Motor neuron (in vitro differentiated cells): Measurements from ENCODE around the gene SYK. TPM values are rescaled to one million over a fixed set of nuclear protein-coding genes. Genes with fewer than 3 reads are reported as not detected.

Experiments used
- ATAC-seq, 8 experiments: fragments of 200-7000 bp; cut with Tn5 transposase; replicated peaks in 6 of 8; 2 replicates each; pipeline ENCODE4 v1.8.0; 2021; ENCODE audit warnings: mild to moderate bottlenecking in 8 of 8, moderate library complexity in 8 of 8
- H3K27ac ChIP-seq, 2 donors: fragments of 250-450 bp; sonication (Bioruptor Pico); 2 replicates each; pipeline ENCODE4 v1.9.0; 2021; ENCODE audit warnings: antibody characterized with exemption in 2 of 2, mild to moderate bottlenecking in 2 of 2, moderate library complexity in 1 of 2
- H3K4me1 ChIP-seq, 2 donors: fragments of 250-450 bp; sonication (Bioruptor Pico); replicated peaks in 1 of 2; 2 replicates each; pipeline ENCODE4 v1.6.1; 2021; ENCODE audit warnings: antibody characterized with exemption in 2 of 2, mild to moderate bottlenecking in 2 of 2, moderate library complexity in 1 of 2
- H3K4me3 ChIP-seq, 5 donors: fragments of 250-450 bp; sonication (Bioruptor Pico); 2 replicates each; pipeline ENCODE4 v1.9.0; 2021; ENCODE audit warnings: antibody characterized with exemption in 5 of 5, mild to moderate bottlenecking in 5 of 5, moderate library complexity in 4 of 5
- WGBS, 10 experiments: fragments of 450-650 bp; shearing (Covaris generic); methylation state at CpG; one replicate each; pipeline ENCODE4 v1.0.0; 2022; 5-methylcytosine and 5-hydroxymethylcytosine counted together
- in situ Hi-C, 9 experiments: fragments of 400-800 bp; cut with MboI; loops; one replicate each; pipeline ENCODE4 v1.15.0; 2021; ENCODE audit warnings: low sequenced_read_pairs in 9 of 9, low pct_unique_long_range_greater_than_20kb in 2 of 9; ENCODE audit not compliant: unreplicated experiment in 9 of 9
- total RNA-seq, 8 experiments: library from RNA; unstranded; fragments of 300-600 nt; gene quantifications; 2 replicates each; pipeline versions ENCODE4 v1.2.3 to v1.2.4, GENCODE V29; 2022

The SYK gene
- total RNA-seq, 8 experiments from 2014 or later = 0.05 to 0.43 (median 0.16) TPM; not detected in 2

DNA sequence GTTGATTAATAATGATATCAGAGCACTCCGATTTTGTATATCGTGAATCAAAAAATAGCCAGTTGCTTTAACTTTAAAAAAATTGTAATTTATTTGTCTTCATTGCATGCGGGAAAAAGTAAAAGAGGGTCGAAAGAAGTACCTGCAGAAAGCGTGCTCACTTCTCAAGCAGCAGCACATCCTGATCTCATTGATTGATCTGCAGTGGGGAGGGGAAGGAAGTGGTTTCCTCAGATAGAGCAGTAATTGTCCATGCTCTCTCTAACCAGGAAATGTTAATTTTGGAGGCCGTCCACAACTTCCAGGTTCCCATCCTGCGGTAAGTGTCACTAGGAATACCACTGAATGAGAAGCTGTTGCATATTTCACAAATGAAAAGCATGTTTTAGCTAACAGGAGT, 63.2 kb downstream of the SYK start:
- WGBS, 10 experiments = 70 to 94% (median 87%) methylated on average over 2 to 7 of the region's 7 CpGs; no CpG with 5 or more reads in 2 of the 10 experiments
- no peak overlapping the region for H3K4me3 ChIP-seq
- no peak overlapping the region for H3K27ac ChIP-seq
- no peak for ATAC-seq
- H3K4me1 ChIP-seq = no peaks in the 10 kb centered on the region
- in situ Hi-C loops = loop anchor here in 4 of 9 experiments (25.0 kb wide), 4 partner anchors 102 to 1277 kb away; no protein-coding TSS in a partner anchor

DNA sequence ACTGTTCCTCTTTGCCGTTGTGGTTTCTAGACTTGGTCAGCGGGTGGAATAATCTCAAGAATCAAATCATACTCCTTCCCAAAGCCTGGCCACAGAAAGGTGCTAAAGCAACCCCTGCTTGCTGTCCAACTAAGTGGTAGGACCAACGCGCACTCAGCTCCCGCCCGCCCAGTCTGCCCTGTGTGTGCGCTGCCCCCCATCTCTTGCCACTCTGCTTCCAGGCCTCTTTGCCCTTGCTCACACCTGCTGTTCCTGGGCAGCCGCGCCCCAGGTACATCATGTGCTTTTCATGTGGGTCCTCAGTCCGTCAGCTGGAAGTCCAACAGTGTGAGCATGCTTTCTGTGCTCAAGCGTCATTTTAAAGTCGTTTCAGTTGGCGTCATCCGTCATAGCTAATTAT, 65.5 kb downstream of the SYK start:
- WGBS, 10 experiments = 55 to 97% (median 89%) methylated on average over 1 to 9 of the region's 14 CpGs; no CpG with 5 or more reads in 2 of the 10 experiments
- H3K27ac ChIP-seq = no peak overlapping the region
- H3K4me1 ChIP-seq = peaks cover under 1 to 5% of the 10 kb centered on the region in 2 donors
- in situ Hi-C loops = loop anchor here in 4 of 9 experiments (25.0 kb wide), 4 partner anchors 105 to 1280 kb away; no protein-coding TSS in a partner anchor
- H3K4me3 ChIP-seq = no peak overlapping the region
- no peak for ATAC-seq

GRCh38 chr9:90868555-90868954, 66.9 kb downstream of the SYK start:
- Histone ChIP-seq H3K27ac (no peak overlapping the region), H3K4me3 (no peak overlapping the region), H3K4me1 (peaks cover 11 to 13% of the 10 kb centered on the region in 2 donors)
- ATAC-seq = no peak
- in situ Hi-C loops = loop anchor here in 4 of 9 experiments (25.0 kb wide), 4 partner anchors 106 to 1281 kb away; no protein-coding TSS in a partner anchor

DNA sequence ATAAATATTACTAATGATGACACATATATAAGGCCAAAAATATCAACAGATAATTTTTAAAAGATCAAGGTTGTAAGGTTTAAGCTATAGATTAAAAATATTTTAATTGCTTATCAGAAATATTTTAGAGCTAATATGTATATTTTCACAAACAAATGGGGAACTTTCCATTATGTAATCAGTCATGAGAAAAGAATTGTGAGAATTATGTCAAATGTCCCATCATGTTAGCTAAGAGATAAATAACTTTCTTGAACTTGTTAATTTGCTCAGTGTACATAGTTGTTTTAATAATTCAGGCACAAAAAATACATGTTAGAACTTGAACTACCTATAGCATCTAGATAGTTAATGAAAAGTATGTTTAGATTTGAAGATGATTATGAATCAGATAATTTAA, 67.7 kb downstream of the SYK start:
- ATAC-seq = no peak
- in situ Hi-C loops = loop anchor here in 4 of 9 experiments (25.0 kb wide), 4 partner anchors 107 to 1282 kb away; no protein-coding TSS in a partner anchor
- no peak overlapping the region for H3K27ac ChIP-seq
- H3K4me1 ChIP-seq = peaks cover 11 to 13% of the 10 kb centered on the region in 2 donors
- no peak overlapping the region for H3K4me3 ChIP-seq

- 0 to 37% (median 7%) methylated on average over 1 to 4 of the region's 4 CpGs; no CpG with 5 or more reads in 1 of the 10 experiments for WGBS, 10 experiments
- in situ Hi-C loops = loop anchor here in 5 of 9 experiments (10.0 to 25.0 kb wide), 5 partner anchors 108 to 1283 kb away; no protein-coding TSS in a partner anchor
- peak in 6 of 8 experiments; percentile 8 to 46 (median 32) for ATAC-seq
- Histone ChIP-seq H3K4me1 (peaks cover 11 to 13% of the 10 kb centered on the region in 2 donors), H3K27ac (no peak overlapping the region), H3K4me3 (no peak overlapping the region)
Observed at GRCh38 chr9:90870621-90871326, 69.2 kb downstream of the SYK start.

DNA sequence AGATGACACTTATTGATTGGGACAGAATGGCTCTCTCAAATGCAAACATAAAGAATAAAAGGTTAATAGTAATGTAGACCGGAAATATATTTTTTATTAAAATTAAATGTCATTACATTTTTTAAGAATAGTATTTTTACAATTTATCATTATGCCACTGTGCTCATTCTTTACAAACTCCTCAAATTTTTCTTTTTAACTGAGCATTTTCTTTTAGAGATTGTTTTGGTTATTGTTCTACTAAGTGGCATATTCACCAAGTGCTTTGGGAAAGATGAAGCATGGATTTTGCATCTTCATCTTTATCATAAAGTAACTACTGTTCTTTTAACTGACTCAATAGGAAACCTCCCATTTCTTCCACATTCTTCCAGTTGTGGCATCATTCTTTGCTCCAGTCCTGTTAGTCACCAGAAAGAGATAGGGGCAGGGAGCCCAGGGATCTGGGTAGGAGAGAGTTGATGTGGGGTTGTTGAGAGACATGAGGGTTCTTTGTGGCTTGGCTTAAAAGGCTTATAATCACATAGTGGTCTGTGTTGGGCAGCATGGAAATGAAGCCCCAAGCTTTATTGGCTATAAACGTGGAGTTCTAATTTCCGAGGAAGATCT, 69.8 kb downstream of the SYK start:
- peaks cover 11 to 13% of the 10 kb centered on the region in 2 donors for H3K4me1 ChIP-seq
- ATAC-seq = no peak
- in situ Hi-C loops = loop anchor here in 5 of 9 experiments (10.0 to 25.0 kb wide), 5 partner anchors 109 to 1284 kb away; no protein-coding TSS in a partner anchor
- H3K4me3 ChIP-seq = no peak overlapping the region
- no peak overlapping the region for H3K27ac ChIP-seq
- WGBS, 10 experiments = 0 to 43% (median 0%) methylated on average over 1 to 3 of the region's 3 CpGs

- Histone ChIP-seq H3K27ac (no peak overlapping the region), H3K4me1 (peaks cover 11 to 13% of the 10 kb centered on the region in 2 donors), H3K4me3 (no peak overlapping the region)
- ATAC-seq = peak in 7 of 8 experiments; percentile 65 to 95 (median 86)
- WGBS, 10 experiments = 8 to 52% (median 25%) methylated on average over 1 to 8 of the region's 8 CpGs
- in situ Hi-C loops = loop anchor here in 5 of 9 experiments (10.0 to 25.0 kb wide), 5 partner anchors 111 to 1286 kb away; no protein-coding TSS in a partner anchor
Observed at GRCh38 chr9:90872835-90873294, 71.2 kb downstream of the SYK start.

GRCh38 chr9:90873422-90873821, 71.8 kb downstream of the SYK start:
- WGBS, 10 experiments = 0 to 100% (median 94%) methylated on average over 1 to 2 of the region's 2 CpGs; no CpG with 5 or more reads in 6 of the 10 experiments
- no peak overlapping the region for H3K27ac ChIP-seq
- peak in 1 of 8 experiments; percentile 3 for ATAC-seq
- H3K4me1 ChIP-seq = peaks cover 11 to 13% of the 10 kb centered on the region in 2 donors
- in situ Hi-C loops = loop anchor here in 5 of 9 experiments (10.0 to 25.0 kb wide), 5 partner anchors 111 to 1286 kb away; no protein-coding TSS in a partner anchor
- H3K4me3 ChIP-seq = no peak overlapping the region

DNA sequence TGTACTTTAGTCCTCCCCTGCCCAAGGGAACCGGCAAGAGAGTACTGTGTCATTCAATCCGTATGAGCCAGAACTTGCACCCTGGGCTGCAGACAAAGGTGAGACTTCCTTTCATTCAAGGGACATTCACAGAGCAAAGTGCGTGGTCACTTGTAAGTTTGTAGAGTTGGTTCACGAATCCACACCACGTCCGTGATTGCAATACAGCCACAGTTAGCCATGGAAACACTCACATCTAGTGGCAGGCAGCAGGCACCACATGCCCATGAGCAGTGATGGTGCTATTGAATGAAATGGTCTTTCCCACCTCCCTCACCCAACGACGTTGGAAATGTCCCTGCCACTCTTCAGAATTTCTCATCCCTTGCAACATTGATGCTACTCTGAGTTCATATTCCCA, 72.6 kb downstream of the SYK start:
- in situ Hi-C loops = loop anchor here in 5 of 9 experiments (10.0 to 25.0 kb wide), 5 partner anchors 112 to 1287 kb away; no protein-coding TSS in a partner anchor
- ATAC-seq = no peak
- 40 to 100% (median 90%) methylated on average over 2 to 8 of the region's 8 CpGs; no CpG with 5 or more reads in 2 of the 10 experiments for WGBS, 10 experiments

GRCh38 chr9:90878562-90878961, 76.9 kb downstream of the SYK start:
- no peaks in the 10 kb centered on the region for H3K4me1 ChIP-seq
- no peak overlapping the region for H3K4me3 ChIP-seq
- in situ Hi-C loops = loop anchor here in 2 of 9 experiments (10.0 to 25.0 kb wide), 2 partner anchors 734 to 1266 kb away; partner anchors contain the start of gene GADD45G (in 1 of the 2)
- H3K27ac ChIP-seq = no peak overlapping the region
- ATAC-seq = no peak
- 48 to 100% (median 76%) methylated on average over 2 to 5 of the region's 5 CpGs; no CpG with 5 or more reads in 3 of the 10 experiments for WGBS, 10 experiments

More for the DNA sequence above, 72.6 kb downstream of the SYK start:
- Histone ChIP-seq H3K4me3 (no peak overlapping the region), H3K4me1 (peaks cover 11 to 13% of the 10 kb centered on the region in 2 donors), H3K27ac (no peak overlapping the region)

DNA sequence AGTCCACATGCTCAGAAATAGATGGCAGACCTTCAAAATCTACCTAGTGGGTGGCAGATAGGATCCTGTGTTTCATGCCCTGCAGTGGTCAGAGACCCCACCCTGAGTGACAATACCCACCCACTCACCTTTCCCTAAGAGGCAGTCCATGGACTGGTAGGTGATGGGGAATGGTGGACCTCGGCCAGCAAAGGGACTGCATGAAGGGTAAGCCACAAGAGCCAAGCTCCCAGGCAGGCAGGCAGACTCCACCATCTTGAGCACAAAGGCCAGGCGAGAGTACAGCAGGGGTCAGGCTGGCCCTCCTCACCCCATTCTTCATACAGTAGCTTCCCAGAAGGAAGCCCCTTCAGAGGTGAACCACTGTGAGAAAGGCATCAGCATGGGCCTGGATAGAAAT, 78.4 kb downstream of the SYK start:
- Histone ChIP-seq H3K4me1 (no peaks in the 10 kb centered on the region), H3K27ac (no peak overlapping the region), H3K4me3 (no peak overlapping the region)
- no peak for ATAC-seq
- WGBS, 10 experiments = 60 to 100% (median 85%) methylated on average over 1 to 2 of the region's 2 CpGs; no CpG with 5 or more reads in 4 of the 10 experiments
- in situ Hi-C loops = loop anchor here in 1 of 9 experiments (25.0 kb wide), 1 partner anchor 1268 kb away; the partner anchor contains the start of gene GADD45G

GRCh38 chr9:90880669-90881068, 79.0 kb downstream of the SYK start:
- no peak overlapping the region for H3K4me3 ChIP-seq
- 53 to 100% (median 93%) methylated on average over 1 to 4 of the region's 6 CpGs; no CpG with 5 or more reads in 5 of the 10 experiments for WGBS, 10 experiments
- H3K27ac ChIP-seq = no peak overlapping the region
- H3K4me1 ChIP-seq = no peaks in the 10 kb centered on the region
- no peak for ATAC-seq
- in situ Hi-C loops = loop anchor here in 1 of 9 experiments (25.0 kb wide), 1 partner anchor 1268 kb away; the partner anchor contains the start of gene GADD45G
